H9 (cell line): ENCODE data around the gene GPR156. TPM values are rescaled to one million over a fixed set of nuclear protein-coding genes. Genes with fewer than 3 reads are reported as not detected.

ENCODE experiments used
- DNase-seq: peaks from one replicate; pipeline ENCODE4 v3.0.0-alpha.2; 2017
- H2AFZ ChIP-seq: one replicate; pipeline ENCODE4 v1.6.1; 2013; ENCODE audit warnings: mild to moderate bottlenecking, low read length, control low read depth, moderate library complexity
- H2AK5ac ChIP-seq: 2 replicates; pipeline ENCODE4 v1.6.1; 2013; ENCODE audit warnings: low read length, control low read depth, mixed read lengths; ENCODE audit not compliant: insufficient read length
- H2BK120ac ChIP-seq: one replicate; pipeline ENCODE4 v1.6.1; 2013; ENCODE audit warnings: low read depth, mild to moderate bottlenecking, low read length, control low read depth, inconsistent platforms; ENCODE audit not compliant: poor library complexity, severe bottlenecking
- H2BK12ac ChIP-seq: 2 replicates; pipeline ENCODE4 v1.6.1; 2013; ENCODE audit warnings: low read length, control low read depth, mixed read lengths, low read depth; ENCODE audit not compliant: insufficient read length
- H2BK15ac ChIP-seq: 2 replicates; pipeline ENCODE4 v1.6.1; 2013; ENCODE audit warnings: low read depth, low read length, control low read depth
- H2BK20ac ChIP-seq: one replicate; pipeline ENCODE4 v1.6.1; 2013; ENCODE audit warnings: low read depth, mild to moderate bottlenecking, low read length, control low read depth, inconsistent platforms; ENCODE audit not compliant: poor library complexity, severe bottlenecking
- H2BK5ac ChIP-seq: 2 replicates; pipeline ENCODE4 v1.6.1; 2013; ENCODE audit warnings: low read length, control low read depth, mixed read lengths; ENCODE audit not compliant: insufficient read length
- H3K14ac ChIP-seq: 2 replicates; pipeline ENCODE4 v1.6.1; 2013; ENCODE audit warnings: low read length, control low read depth; ENCODE audit not compliant: insufficient read depth
- H3K18ac ChIP-seq: 2 replicates; pipeline ENCODE4 v1.6.1; 2013; ENCODE audit warnings: low read depth, mild to moderate bottlenecking, mixed read lengths, low read length, control low read depth; ENCODE audit not compliant: insufficient read length
- H3K23ac ChIP-seq: 2 replicates; pipeline ENCODE4 v1.6.1; 2013; ENCODE audit warnings: low read length, control low read depth, mixed read lengths, low read depth; ENCODE audit not compliant: insufficient read length
- H3K23me2 ChIP-seq: 2 replicates; pipeline ENCODE4 v1.6.1; 2013; ENCODE audit warnings: low read depth, mild to moderate bottlenecking, mixed read lengths, low read length, control low read depth; ENCODE audit not compliant: insufficient read length, poor library complexity, severe bottlenecking
- H3K27ac ChIP-seq: 2 replicates; pipeline ENCODE4 v1.5.1; 2013; ENCODE audit warnings: low read length, control low read depth, mixed read lengths, low read depth; ENCODE audit not compliant: insufficient read length
- H3K27me3 ChIP-seq: 2 replicates; pipeline ENCODE4 v1.6.1; 2013; ENCODE audit warnings: low read length, control low read depth, inconsistent platforms; ENCODE audit not compliant: insufficient read depth
- H3K4ac ChIP-seq: 2 replicates; pipeline ENCODE4 v1.6.1; 2013; ENCODE audit warnings: low read depth, mild to moderate bottlenecking, control low read depth, inconsistent platforms, low read length, moderate library complexity
- H3K4me1 ChIP-seq: 2 replicates; pipeline ENCODE4 v1.6.1; 2013; ENCODE audit warnings: low read length, control low read depth, inconsistent platforms; ENCODE audit not compliant: insufficient read depth
- H3K4me2 ChIP-seq: 2 replicates; pipeline ENCODE4 v1.6.1; 2013; ENCODE audit warnings: low read length, control low read depth, mixed read lengths; ENCODE audit not compliant: insufficient read length, insufficient read depth
- H3K56ac ChIP-seq: 2 replicates; pipeline ENCODE4 v1.6.1; 2013; ENCODE audit warnings: low read depth, mild to moderate bottlenecking, mixed read lengths, low read length, control low read depth; ENCODE audit not compliant: insufficient read length
- H3K79me1 ChIP-seq: 2 replicates; pipeline ENCODE4 v1.6.1; 2013; ENCODE audit warnings: low read depth, mild to moderate bottlenecking, moderate library complexity, low read length, control low read depth, inconsistent platforms; ENCODE audit not compliant: insufficient read depth, poor library complexity, severe bottlenecking
- H3K79me2 ChIP-seq: 2 replicates; pipeline ENCODE4 v1.6.1; 2013; ENCODE audit warnings: low read length, control low read depth, inconsistent platforms; ENCODE audit not compliant: insufficient read depth
- H3K9ac ChIP-seq: 2 replicates; pipeline ENCODE4 v1.6.1; 2013; ENCODE audit warnings: low read length, control low read depth, mixed read lengths; ENCODE audit not compliant: insufficient read length; ENCODE audit errors: extremely low read depth
- H3K9me3 ChIP-seq: one replicate; pipeline ENCODE4 v1.6.1; 2013; ENCODE audit warnings: low read depth, low read length, inconsistent platforms; ENCODE audit not compliant: control insufficient read depth
- H3T11ph ChIP-seq: one replicate; pipeline ENCODE4 v1.6.1; 2013; ENCODE audit warnings: mild to moderate bottlenecking, low read length, control low read depth, inconsistent platforms
- H4K20me1 ChIP-seq: one replicate; pipeline ENCODE4 v1.6.1; 2013; ENCODE audit not compliant: control insufficient read depth, insufficient read length, insufficient read depth
- H4K5ac ChIP-seq: 2 replicates; pipeline ENCODE4 v1.6.1; 2013; ENCODE audit warnings: low read depth, mild to moderate bottlenecking, mixed read lengths, low read length, control low read depth; ENCODE audit not compliant: insufficient read length
- H4K8ac ChIP-seq: replicated peaks from 2 replicates; pipeline ENCODE4 v1.6.1; 2013; ENCODE audit warnings: low read length, control low read depth, mixed read lengths, low read depth; ENCODE audit not compliant: insufficient read length
- H4K91ac ChIP-seq: 2 replicates; pipeline ENCODE4 v1.6.1; 2013; ENCODE audit warnings: low read depth, mild to moderate bottlenecking, moderate library complexity, mixed read lengths, low read length, control low read depth; ENCODE audit not compliant: insufficient read length
- H3K27ac Mint-ChIP-seq, 3 experiments: 2 replicates in 2 of 3; 3 replicates in 1 of 3; pipeline ENCODE4 v1.8.0; 2020 to 2021; ENCODE audit warnings: mixed read lengths in 3 of 3, mild to moderate bottlenecking in 1 of 3, moderate library complexity in 1 of 3
- H3K27me3 Mint-ChIP-seq: 2 replicates; pipeline ENCODE4 v1.8.0; 2021; ENCODE audit warnings: low read depth, mild to moderate bottlenecking, moderate library complexity, mixed read lengths
- H3K36me3 Mint-ChIP-seq, 3 experiments: 2 replicates in 2 of 3; 3 replicates in 1 of 3; pipeline ENCODE4 v1.8.0; 2020 to 2021; ENCODE audit warnings: low read depth in 3 of 3, mixed read lengths in 3 of 3; ENCODE audit not compliant: insufficient read depth in 1 of 3
- H3K4me1 Mint-ChIP-seq, 2 experiments: 2 replicates each; pipeline ENCODE4 v1.8.0; 2020; ENCODE audit warnings: mixed read lengths in 2 of 2
- H3K4me3 Mint-ChIP-seq, 2 experiments: 2 replicates in 1 of 2; 3 replicates in 1 of 2; pipeline ENCODE4 v1.8.0; 2020 to 2021; ENCODE audit warnings: mild to moderate bottlenecking in 2 of 2, mixed read lengths in 2 of 2, moderate library complexity in 1 of 2
- H3K9me3 Mint-ChIP-seq, 2 experiments: 2 replicates in 1 of 2; 3 replicates in 1 of 2; pipeline ENCODE4 v1.8.0; 2020; ENCODE audit warnings: mild to moderate bottlenecking in 2 of 2, mixed read lengths in 2 of 2, moderate library complexity in 1 of 2
- CTCF ChIP-seq: fragments of 200-600 bp; sonication (generic); conservative IDR thresholded peaks from 3 replicates; pipeline ENCODE4 v1.8.0; 2021; ENCODE audit warnings: antibody characterized with exemption, mild to moderate bottlenecking
- WGBS: extraction: QIAGEN DNeasy Blood & Tissue Kit; methylation state at CpG from one replicate; pipeline ENCODE4 v1.1.7; 2013; ENCODE audit warnings: missing lambda C conversion rate, low lambda C conversion rate, mixed read lengths; ENCODE audit not compliant: insufficient read length; ENCODE audit errors: extremely low coverage; 5-methylcytosine and 5-hydroxymethylcytosine counted together
- total RNA-seq: library from RNA; stranded (reverse); gene quantifications from 2 replicates; pipeline ENCODE4 v1.2.1, GENCODE V29; 2021

The GPR156 gene
- total RNA-seq, 1 experiment from 2014 or later, result 1.8 TPM

DNA sequence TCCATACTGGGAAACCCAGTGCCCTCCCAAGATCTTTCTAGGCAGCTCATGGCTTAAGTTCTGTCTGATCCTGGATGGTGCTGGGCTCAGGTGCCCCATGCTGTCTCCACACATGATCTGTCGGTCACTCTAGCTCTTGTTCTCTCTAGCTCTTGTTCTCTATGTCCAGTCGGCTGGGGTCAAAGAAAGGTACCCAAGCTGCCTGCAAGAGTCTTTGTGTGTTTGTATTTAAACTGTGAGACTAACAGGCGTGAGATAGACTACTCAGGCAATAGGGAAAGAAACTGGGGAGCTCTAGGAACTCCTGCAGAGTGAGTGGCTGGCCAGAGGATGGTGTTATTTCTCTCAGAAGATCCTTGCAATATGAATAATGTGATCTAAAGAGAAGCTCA, 40.2 kb downstream of the GPR156 start:
- H3K23ac ChIP-seq, result no peak overlapping the region
- H3K9me3 ChIP-seq, result no peaks in the 10 kb centered on the region
- no peaks in the 10 kb centered on the region for H3K79me1 ChIP-seq
- no peak overlapping the region for H2BK20ac ChIP-seq
- no peak overlapping the region for H4K8ac ChIP-seq
- no peak overlapping the region for H3T11ph ChIP-seq
- H2AFZ ChIP-seq, result no peak overlapping the region
- H3K4me1 Mint-ChIP-seq, result peaks cover 4 to 6% of the 10 kb centered on the region in 2 experiments; a peak in 1 of 4 replicates
- H3K79me2 ChIP-seq, result no peaks in the 10 kb centered on the region
- no peak overlapping the region for H3K18ac ChIP-seq
- no peaks in the 10 kb centered on the region for H3K4me1 ChIP-seq
- H3K56ac ChIP-seq, result no peak overlapping the region
- no peak overlapping the region for H4K91ac ChIP-seq
- no CpG with 5 or more reads among the region's 3 CpGs for WGBS
- H3K4ac ChIP-seq, result no peak overlapping the region
- DNase-seq, result no peak
- H3K27me3 ChIP-seq, result no peaks in the 10 kb centered on the region
- no peak overlapping the region for H3K27ac Mint-ChIP-seq
- no peak overlapping the region for H3K14ac ChIP-seq
- no peak overlapping the region for H2BK5ac ChIP-seq
- H3K36me3 Mint-ChIP-seq, result no peaks in the 10 kb centered on the region
- H3K27me3 Mint-ChIP-seq, result no peaks in the 10 kb centered on the region; the same call in none of the 2 replicates
- H2BK12ac ChIP-seq, result no peak overlapping the region
- H4K5ac ChIP-seq, result no peak overlapping the region
- no peaks in the 10 kb centered on the region for H4K20me1 ChIP-seq
- no peak overlapping the region for H3K4me2 ChIP-seq
- no peaks in the 10 kb centered on the region for H3K23me2 ChIP-seq
- no peak overlapping the region for H3K9ac ChIP-seq
- H2BK15ac ChIP-seq, result no peak overlapping the region
- H3K4me3 Mint-ChIP-seq, result no peak overlapping the region
- no peak overlapping the region for H2BK120ac ChIP-seq
- H3K27ac ChIP-seq, result no peak overlapping the region
- H3K9me3 Mint-ChIP-seq, result no peaks in the 10 kb centered on the region
- no peak for TF ChIP-seq CTCF
- no peak overlapping the region for H2AK5ac ChIP-seq
